Esophagus muscularis mucosa (tissue), 3 donors: ENCODE data around the gene RABGGTB.

Experiments
- CTCF ChIP-seq, 3 experiments: fragments of 200-600 bp in 2 of 3; fragments of 450-650 bp in 1 of 3; sonication (generic) in 2 of 3; IDR thresholded peaks; one replicate each; pipeline ENCODE4 v1.5.1; 2017 to 2019; ENCODE audit warnings: antibody characterized with exemption in 3 of 3, mild to moderate bottlenecking in 2 of 3, moderate library complexity in 1 of 3
- POLR2A ChIP-seq: fragments of 450-650 bp; IDR thresholded peaks from one replicate; pipeline ENCODE4 v1.6.1; 2017; ENCODE audit warnings: antibody characterized with exemption, moderate library complexity, mild to moderate bottlenecking, low read depth
- POLR2AphosphoS5 ChIP-seq, 2 donors: sonication (generic); formaldehyde crosslinking; IDR thresholded peaks; one replicate each; pipeline ENCODE4 v1.6.1; 2017; ENCODE audit warnings: antibody characterized with exemption in 2 of 2

DNA sequence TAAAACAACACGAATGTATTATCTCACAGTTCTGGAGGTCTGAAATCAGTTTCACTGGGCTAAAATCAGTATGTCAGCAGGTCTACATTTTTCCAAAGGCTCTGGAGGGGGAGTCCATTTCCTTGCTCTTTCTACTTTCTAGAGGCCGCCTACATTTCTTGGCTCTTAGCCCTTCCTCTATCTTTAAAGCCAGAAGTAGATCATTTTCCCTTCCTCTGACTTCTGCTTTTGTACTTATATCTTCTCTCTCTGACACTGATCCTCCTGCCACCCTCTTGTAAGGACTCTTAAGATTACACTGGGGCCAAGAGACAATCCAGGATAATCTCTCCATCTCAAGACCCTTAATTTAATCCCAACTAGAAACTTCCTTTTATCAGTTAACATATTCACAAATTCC, 52.0 kb downstream of the RABGGTB start:
- TF ChIP-seq CTCF (IDR thresholded peaks at IDR 0.05) (no peak), POLR2A (no peak), POLR2AphosphoS5 (IDR thresholded peaks at IDR 0.05) (no peak)
